ENCODE results near the gene EPC1.

Gene EPC1

DNA sequence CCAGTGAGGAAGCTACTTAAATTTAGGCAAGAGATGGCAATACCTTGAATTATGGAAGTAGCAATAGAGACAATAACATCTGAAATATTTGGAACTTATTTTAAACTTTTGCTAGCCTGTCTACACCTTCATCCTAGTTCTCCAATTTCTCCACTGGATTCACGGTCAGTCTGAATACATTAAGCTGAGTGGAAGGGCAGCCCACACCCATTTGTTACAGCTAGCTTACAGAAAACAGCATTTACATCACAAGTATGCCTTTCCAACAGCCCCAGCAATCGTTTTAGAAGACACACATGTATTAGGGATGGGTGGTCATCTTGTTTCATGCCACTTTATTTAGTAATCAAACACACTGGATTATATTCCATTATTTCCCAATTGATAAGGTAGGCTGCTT is 16.7 kb downstream of the EPC1 start:
- DNase-seq = no peak

DNA sequence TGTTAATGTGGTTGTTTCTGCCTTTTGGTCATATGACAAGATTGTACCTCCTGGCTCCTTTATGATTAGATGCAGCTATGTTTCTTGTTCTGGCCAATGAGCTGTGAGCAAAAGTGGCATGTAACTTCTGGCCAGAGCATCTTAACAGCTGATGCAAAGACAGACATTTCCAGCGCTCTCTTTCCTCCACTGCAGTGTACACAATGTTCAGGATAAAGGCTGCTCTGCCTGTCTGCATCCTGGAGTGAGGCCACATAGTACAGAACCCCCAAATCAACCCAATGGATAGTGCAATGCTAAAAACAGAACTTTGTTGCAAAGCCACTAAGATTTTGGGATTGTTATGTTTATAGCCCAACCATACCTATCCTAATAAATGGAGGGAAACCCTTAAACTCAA is 17.9 kb downstream of the EPC1 start:
- DNase-seq = no peak

DNA sequence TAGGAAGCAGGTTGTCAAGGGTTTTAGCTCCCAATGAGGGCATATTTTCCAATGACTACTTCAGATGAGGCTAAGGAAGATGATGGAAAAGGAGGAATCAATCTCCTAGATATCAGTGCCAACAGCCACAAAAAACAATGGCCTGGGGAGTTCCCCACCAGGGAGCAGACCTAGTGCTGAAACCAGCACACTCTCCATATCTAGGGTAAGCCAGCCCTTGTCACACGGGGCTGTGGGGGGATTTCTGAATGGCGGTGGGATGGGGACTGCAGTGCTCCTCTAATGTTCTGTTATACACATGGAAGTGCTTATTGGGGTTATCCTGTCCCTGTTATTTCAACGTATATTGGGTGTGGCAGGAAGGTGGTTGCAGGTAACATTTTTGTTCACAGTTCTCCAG is 18.5 kb downstream of the EPC1 start:
- no peak for DNase-seq

DNA sequence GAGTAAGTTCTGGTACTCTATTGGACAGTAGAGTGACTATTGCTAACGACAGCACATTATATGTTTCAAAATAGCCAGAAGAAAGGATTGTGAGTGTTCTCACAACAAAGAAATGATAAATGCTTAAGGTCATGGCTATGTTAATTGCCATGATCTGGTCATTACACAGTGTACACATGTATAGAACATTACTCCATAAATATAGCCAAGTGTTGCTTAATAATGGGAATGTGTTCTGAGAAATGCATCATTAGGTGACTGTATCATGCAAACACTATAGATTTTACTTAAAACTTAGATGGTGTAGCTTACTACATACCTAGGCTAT is 19.6 kb downstream of the EPC1 start:
- no peak for DNase-seq

DNA sequence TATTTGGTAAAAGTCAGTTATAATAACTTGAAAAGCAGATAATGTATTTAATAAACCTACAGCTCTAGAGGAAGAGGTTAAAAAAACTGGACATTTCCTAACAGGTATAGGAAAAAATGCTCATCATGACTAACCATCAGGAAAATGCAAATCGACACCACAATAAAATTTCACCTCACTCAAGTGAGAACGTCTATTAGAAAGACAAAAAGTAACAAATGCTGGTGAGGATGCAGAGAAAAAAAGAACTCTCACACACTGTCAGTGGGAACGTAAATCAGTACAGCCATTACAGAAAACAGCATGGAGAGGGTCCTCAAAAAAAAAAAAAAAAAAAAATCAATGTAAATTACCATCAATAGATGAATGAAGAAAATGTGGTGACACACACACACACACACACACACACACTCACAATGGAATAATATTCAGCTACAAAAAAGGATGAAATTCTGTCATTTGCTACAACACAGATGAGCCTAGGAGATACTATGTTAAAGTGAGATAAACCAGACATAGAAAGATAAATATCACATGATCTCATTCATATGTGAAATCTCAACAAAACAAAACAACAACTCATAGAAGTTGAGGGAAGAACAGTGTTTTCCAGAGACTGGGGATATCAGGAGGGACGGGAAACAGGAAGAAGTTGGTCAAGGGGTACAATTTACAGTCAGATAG is 20.1 kb downstream of the EPC1 start:
- no peak for DNase-seq

DNA sequence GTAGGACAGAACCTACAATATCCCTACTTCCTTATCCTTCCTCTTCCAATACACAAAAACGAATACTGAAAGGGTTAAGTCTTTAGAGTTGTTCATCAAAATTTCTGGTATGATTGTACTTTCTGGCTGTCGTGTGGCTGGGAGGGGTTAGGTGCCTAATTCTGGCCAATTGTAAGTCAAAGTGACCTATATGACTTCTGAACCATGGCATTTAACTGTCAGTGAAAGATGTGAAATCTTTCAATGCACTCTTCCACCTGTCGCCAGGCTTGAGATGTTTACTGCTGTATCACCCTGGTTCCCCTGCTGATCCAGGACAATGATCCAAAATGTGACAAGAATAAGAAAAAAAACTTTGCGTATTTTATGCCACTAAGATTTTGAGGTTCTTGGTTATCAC is 20.8 kb downstream of the EPC1 start:
- no peak for DNase-seq

DNA sequence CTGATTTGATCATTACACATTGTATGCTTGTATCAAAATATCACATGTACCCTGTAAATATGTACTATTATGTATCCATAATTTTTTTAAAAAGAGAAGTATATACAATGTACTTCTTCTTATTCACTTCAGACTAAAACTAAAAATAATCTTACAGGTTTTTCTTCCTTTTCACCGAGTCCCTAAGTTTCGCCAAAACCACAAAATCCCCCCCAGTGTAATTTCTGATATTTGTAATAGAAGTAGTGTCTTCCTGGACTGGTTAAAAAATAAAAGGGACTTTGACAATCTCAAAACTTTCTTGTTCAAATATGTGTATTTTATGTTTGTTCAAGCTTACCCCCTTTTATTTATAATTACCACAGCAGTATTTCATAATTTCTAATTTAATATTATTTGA is 23.9 kb downstream of the EPC1 start:
- DNase-seq = no peak

DNA sequence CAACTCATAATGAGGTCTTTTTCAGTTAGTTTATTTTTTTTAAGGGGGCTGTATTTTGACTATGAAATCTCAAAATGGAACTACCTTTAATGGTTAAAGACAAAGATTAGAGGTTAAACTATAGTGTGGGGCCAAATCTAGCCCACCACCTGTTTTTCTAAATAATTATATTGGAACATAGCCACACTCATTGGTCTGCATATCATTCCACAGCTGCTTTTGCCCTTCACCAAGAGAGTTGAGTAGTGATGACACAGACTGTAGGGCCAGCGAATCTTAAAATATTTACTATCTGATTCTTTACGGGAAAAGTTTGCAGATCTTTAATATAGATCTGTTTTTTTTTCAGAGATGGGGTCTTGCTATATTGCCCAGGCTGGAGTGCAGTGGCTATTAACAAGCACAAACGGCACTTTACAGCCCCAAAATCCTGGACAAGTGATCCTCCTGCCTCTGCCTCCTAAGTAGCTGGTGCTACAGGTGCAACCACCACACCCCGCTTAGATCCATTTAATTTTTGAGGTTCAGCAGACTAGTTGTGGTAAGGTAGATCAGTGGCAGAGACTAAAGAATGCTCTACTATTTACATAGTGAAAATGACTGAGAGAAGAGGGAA is 25.8 kb downstream of the EPC1 start:
- DNase-seq = no peak

DNA sequence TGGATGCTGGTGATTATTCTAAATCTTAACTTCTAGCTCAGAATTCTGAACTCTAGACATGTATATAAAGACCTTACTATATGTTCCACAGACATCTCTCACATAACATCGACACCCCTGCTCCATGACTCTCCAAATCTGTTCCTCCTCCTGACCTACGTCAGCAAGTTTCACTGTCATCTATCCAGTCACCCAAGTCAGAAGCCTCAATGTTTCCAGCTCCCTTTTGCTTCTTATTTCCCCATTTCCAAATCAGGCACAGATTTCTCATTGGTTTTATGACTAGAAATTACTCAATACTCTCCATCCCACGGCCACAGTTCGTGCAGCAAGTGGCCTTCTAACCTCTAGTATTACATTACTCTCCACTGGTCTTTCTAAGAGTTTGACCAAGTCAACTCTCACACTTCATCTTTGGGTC is 28.5 kb downstream of the EPC1 start:
- no peak for DNase-seq

DNA sequence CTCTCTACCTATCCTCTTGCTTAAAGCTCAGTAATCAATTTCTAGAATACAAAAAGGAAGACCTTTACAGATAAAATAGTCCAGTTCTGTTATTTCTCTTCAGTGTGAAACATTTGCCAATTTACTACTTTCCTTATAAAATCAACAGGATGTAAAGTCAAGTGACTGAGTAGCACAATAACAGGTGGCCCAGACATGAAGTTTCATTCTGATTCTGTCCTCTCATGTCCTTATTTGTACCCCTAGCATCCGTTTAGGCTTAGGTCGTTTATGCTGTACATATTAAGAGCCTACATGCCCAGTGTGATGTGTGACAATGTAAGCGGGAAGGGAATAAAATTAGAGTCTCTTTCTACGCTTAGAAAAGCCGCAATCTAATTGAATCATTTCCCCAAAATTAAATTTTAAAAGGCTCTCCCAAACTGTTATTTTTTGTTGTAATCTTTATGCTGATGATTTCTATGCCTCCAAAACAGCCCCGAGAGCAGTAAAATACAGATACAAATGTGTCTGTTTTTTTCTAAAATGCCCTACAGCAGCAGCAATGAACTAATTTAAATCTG is 29.1 kb downstream of the EPC1 start:
- no peak for DNase-seq

DNA sequence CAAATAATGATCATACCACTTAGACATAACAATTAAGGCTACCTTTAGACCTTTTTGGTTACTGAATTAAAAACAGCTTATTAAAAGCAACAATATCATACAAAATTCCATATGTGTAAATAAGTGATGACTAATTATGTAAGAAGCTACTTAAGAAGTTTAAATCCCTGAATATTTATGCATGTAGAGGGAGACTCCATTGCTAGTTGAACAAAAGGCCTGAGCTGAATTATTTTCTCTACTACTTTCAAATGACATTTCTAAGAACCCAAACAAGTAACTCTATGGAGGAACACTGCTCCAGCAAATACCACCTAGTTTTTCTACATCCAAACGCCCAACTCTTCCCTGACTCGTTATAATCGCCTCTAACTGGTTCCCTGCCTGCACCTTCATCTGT is 31.5 kb downstream of the EPC1 start:
- no peak for DNase-seq

DNA sequence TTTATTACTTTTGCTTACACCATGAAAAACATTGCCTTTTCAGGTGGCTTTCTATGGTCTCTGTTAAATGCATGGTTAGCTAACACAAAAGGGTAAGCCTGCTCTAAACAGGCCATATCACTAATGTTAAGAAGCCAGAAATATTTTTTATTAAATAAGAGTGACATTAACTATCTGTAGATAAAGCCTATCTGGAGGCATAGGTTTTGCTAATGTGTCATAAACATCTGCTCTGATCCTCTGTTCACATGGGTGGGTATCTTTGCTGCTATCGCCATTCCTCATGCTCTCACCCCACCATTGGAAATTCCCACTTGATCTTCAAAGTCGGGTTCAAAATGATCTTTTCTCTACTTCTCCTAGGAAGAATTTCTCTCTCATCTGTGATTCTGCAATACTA is 32.4 kb downstream of the EPC1 start:
- DNase-seq = no peak

DNA sequence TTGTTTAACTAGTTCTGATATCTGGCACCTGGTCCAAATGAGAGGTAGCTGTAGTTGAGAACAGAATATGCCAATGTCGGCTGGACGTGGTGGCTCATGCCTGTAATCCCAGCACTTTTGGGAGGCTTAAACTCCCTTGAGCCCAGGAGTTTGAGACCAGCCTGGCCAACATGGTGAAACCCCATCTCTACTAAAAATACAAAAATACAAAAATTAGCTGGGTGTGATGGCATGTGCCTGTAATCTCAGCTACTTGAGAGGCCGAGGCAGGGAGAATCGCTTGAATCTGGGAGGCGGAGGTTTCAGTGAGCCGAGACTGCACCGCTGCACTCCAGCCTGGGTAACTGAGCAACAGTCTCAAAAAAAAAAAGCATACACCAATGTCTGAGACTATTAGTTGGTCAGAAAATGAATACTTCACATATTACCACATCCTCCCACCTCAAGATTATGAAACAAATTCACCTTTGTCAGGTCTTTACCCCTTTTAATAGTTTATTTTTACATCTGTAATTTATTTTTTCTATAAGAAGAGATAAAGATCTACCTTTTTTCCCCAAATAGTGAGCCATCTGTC is 38.8 kb downstream of the EPC1 start:
- DNase-seq = no peak

DNA sequence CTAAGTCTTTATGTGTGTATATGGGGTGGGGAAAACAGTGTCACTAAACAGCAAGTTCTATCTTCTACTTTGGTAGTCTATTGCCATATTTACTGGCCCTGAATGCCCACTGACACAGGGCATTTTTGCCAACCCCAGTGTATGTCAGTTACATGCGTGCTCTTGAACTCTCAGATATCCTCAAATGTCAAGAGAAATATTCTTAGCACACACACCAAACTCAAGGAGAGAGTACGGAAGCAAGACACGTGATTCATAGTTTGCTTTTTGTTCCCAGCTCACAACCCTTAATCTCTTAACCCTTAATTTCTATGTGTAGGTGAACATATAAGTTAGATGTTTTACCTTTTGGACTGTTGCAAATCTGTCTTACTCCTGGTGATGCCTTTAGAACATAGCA is 39.3 kb downstream of the EPC1 start:
- no peak for DNase-seq

DNA sequence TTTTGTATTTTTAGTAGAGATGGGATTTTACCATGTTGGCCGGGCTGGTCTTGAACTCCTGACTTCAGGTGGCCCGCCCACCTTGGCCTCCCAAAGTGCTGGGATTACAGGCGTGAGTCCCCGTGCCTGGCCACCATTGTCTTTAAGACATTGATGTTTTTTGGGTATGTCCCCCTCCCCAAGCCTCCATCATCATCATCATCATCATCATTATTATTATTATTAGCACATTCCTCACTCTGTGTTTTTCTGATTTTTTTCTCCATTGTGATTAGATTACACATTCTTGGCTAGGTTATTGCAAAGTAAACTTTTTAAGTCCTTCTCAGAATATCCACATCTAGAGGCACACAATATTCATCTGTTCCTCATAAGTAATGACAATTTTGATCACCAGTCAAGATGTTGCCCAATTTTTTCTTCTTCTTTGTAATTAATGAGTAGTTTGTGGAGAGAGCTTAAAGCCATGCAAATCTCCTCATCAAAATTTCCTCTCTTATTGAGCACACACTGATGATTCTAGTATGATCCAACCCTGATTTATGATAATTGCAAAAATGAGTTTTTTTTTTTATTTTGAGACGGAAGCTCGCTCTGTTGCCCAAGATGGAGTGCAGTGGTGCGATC is 47.5 kb downstream of the EPC1 start:
- no peak for DNase-seq

DNA sequence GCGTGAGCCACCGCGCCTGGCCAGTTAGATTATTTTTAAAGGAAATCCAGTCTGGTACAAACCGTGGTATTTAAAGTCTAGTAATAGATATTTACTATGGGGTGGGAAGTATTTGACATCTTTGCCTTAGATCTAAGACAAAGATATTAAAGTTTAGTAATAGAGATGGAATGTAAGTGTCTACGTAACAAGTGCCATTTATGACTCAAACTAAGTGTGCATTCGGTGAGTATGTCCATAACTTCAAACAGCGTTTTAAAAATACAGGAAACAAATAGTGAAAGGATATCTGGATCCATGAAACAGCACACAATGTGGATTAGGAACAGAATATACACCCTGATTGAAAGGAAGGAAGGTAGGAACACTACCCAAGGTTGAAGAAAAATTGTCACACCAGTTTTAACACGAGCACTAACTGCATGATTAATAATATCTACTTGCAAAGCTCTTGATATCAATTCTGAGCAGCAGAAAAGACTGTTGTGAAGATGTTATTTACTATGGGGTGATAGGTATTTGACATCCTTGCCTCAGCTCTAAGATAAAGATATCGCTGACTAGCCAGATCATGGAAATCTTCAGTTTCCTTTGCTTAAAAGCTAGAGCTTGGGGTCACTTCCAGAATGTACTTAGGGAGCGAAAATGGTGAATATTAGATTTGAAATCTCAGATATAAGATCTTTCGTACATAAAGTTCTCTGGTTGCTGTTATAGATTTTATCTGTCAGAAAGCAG is 48.7 kb downstream of the EPC1 start:
- no peak for DNase-seq

DNA sequence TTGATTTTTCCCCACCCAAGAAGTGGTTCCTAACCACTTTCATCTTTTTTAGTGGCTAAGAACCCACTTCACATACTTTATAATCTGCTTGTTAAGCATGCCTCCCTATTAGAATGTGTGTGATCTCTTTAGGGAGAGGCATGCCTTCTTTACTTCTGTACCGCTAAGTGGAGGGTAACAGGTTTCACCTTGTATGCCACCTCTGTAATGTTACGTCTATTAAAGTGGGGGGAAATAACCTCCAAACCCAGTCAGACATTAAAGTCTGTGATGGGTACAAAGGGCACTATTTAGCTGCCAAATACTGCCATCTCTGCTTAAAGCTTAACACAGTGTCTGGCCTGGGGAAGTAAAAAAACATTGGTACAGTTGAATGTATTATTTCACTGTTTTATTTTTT is 51.9 kb downstream of the EPC1 start:
- DNase-seq = no peak

DNA sequence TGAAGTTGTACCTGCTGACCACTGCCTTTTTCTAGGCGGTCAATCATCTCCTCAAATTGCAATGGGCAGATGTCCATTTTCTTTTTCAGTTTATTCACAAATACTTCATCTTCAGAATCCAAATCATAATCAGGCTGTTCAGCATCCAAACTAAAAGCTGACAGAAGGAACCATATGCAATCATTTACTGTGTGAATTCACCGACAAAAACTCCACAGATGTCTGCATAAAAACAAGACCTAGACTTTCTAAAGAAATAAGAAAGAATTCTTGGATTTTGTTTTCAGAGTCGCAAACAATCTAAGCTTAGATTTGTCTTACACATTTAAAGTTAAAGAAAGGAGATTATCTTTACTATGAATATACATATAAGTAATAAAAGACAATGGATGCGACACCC is 53.4 kb downstream of the EPC1 start:
- DNase-seq = no peak

DNA sequence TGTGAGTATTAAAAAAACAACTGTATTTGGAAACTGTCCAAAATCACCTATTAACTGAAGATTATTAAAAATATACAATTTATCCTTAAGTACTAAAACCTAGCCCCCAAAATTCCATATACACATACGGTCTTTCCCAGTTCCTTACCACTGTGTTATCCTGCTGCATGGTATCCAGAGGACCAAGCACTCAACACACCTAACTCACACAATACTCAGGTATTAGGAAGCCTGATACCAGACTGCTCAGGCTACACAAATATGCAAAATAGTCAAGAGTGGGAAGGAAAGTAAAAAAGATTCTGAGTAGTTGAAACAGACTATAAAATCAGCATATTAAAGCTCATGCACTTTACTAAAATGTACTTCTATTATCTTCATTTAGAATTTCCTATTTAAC is 67.2 kb downstream of the EPC1 start:
- no peak for DNase-seq

DNA sequence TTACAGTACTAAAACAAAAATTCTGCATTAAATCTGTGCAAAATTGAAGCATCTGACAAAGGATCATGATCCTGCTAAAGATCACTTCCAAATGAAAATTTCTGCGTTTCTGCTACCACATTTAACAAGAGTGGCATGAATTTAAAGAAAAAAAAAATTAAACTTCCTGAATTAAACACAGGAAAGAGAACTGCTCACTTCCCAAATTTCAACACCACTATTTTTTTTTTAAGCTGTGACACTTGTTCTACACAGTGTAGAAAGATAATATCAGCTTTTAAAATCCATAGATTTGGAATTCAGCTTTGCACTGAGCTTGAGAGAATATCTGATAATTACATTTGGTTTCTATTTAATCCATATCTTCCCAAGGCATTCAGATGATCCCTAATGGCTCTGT is 73.6 kb downstream of the EPC1 start:
- DNase-seq = no peak

DNA sequence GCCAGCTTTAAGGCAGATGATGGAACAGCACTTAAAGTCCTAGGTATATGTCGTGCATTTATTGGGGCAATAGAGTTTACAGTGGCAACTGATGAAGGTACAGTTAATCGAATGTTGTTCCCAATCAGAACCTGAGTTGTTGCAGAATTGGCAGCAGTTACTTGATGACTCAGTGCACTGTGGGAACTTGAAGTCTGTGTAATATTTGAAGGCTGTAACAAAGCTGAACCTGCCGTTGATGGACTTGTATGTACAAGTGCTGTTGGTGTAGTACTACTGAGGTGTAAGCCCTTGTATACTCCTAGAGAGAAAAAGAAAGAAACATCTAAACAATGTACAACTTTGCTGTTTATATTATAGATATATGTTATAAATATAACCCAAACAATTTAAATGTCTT is 75.3 kb downstream of the EPC1 start:
- DNase-seq = no peak

DNA sequence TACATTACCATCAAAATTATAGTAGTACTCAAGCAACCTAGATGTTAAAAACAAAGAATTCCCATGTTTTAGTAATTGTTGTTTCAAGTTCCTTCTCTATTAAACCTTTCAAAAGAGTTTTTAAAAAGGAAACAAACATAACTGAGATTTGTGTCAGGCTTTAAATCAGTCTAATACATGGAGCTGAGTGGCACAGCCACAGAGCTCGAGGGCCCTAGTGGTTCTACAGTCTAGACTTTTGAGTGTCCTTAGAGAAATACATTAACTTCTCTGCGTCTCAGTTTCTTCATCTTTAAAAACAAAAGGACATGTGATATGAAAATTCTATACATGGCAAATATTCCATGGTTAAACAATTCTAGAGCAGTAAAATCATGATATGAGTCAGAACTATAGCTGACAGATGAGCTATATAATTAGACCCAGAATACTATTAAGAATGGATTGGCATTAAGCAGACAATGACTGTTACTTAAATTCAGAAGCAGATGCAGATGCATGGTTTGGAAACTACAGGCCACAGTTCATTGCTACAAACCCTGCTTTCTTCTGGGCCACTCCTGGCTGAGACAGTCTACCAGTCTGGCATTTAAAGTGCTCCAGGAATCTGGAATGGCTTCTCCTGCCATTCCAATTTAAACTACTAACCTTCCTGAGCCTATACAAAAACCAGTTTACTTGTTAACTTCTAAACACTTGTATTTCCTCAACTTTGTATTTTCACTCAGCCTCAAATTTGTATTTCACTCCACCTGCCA is 77.4 kb downstream of the EPC1 start:
- DNase-seq = no peak

DNA sequence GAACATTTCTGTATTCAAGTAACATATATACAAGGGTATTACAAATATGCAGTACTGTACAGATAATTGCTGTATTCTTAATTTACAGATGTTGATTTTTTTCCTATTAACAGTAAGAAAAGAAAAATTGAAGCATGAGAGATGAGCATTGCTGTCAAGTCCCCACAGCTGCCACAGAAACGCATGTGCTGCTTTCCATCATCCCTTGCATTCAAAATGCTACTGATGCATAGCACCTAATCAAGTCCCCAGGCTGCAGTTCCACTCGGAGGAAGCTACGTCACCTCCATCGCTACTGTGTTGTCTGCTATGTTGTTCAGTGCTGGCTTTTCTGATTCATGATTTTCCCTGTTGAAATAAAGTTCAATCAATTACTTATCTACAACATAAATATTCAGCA is 78.2 kb downstream of the EPC1 start:
- no peak for DNase-seq
